WTC11 (cell line): Measurements from ENCODE around the gene KLB. TPM values are rescaled to one million over a fixed set of nuclear protein-coding genes. Genes with fewer than 3 reads are reported as not detected.

ENCODE experiments used
- ATAC-seq: fragments of 200-7000 bp; cut with Tn5 transposase; 2 replicates; pipeline ENCODE4 v1.10.0; 2021; ENCODE audit warnings: mild to moderate bottlenecking, moderate library complexity
- CTCF ChIA-PET: fragments of 300-600 bp; sonication (Branson Sonifier 250); formaldehyde crosslinking; loops from one replicate; lab custom pipeline; 2021; ENCODE audit warnings: antibody characterized with exemption; lab: Charles Lee
- POLR2A ChIA-PET: fragments of 350-600 bp; sonication (Branson Sonifier 250); formaldehyde crosslinking; loops from one replicate; lab custom pipeline; 2021; ENCODE audit warnings: antibody characterized with exemption; lab: Charles Lee
- DNase-seq: peaks from one replicate; pipeline ENCODE4 v3.0.0; 2021; ENCODE audit warnings: low spot score
- H3K27ac Mint-ChIP-seq: 2 replicates; pipeline ENCODE4 v1.8.0; 2021; ENCODE audit warnings: mixed read lengths
- H3K27me3 Mint-ChIP-seq: 2 replicates; pipeline ENCODE4 v1.8.0; 2021; ENCODE audit warnings: low read depth, mild to moderate bottlenecking, moderate library complexity, mixed read lengths
- H3K36me3 Mint-ChIP-seq: 2 replicates; pipeline ENCODE4 v1.8.0; 2021; ENCODE audit warnings: mixed read lengths
- H3K4me1 Mint-ChIP-seq: 2 replicates; pipeline ENCODE4 v1.8.0; 2022; ENCODE audit warnings: mixed read lengths
- H3K4me3 Mint-ChIP-seq: 2 replicates; pipeline ENCODE4 v1.8.0; 2021; ENCODE audit warnings: mild to moderate bottlenecking, moderate library complexity, mixed read lengths
- H3K9me3 Mint-ChIP-seq: 2 replicates; pipeline ENCODE4 v1.8.0; 2021; ENCODE audit warnings: mixed read lengths
- E2F4 ChIP-seq: sonication (generic); formaldehyde crosslinking; IDR thresholded peaks from 2 replicates; pipeline ENCODE4 v1.8.1; 2022; ENCODE audit warnings: low read depth, mild to moderate bottlenecking, moderate library complexity, missing genetic modification reagents, borderline replicate concordance
- EMX1 ChIP-seq: fragments of 250-450 bp; sonication (Bioruptor Pico); IDR thresholded peaks from 2 replicates; pipeline ENCODE4 v1.8.0; 2021; ENCODE audit warnings: mild to moderate bottlenecking
- ERG ChIP-seq: fragments of 250-450 bp; sonication (Bioruptor Pico); IDR thresholded peaks from 2 replicates; pipeline ENCODE4 v1.8.0; 2021; ENCODE audit warnings: mild to moderate bottlenecking
- FOXK1 ChIP-seq: sonication (generic); formaldehyde crosslinking; IDR thresholded peaks from 2 replicates; pipeline ENCODE4 v1.8.0; 2022; ENCODE audit warnings: mild to moderate bottlenecking, moderate library complexity, missing genetic modification reagents
- FOXP1 ChIP-seq: sonication (generic); formaldehyde crosslinking; IDR thresholded peaks from 2 replicates; pipeline ENCODE4 v1.8.0; 2022; ENCODE audit warnings: missing genetic modification reagents, mild to moderate bottlenecking, moderate library complexity, borderline replicate concordance
- FOXP4 ChIP-seq: sonication (generic); formaldehyde crosslinking; IDR thresholded peaks from 2 replicates; pipeline ENCODE4 v1.8.0; 2022; ENCODE audit warnings: mild to moderate bottlenecking, missing genetic modification reagents
- GABPB1 ChIP-seq: sonication (generic); formaldehyde crosslinking; IDR thresholded peaks from 2 replicates; pipeline ENCODE4 v1.8.1; 2023; ENCODE audit warnings: mild to moderate bottlenecking, missing genetic modification reagents
- IRF2 ChIP-seq: sonication (generic); formaldehyde crosslinking; IDR thresholded peaks from 2 replicates; pipeline ENCODE4 v1.8.0; 2022; ENCODE audit warnings: low read depth, missing genetic modification reagents, borderline replicate concordance
- MAX ChIP-seq: sonication (generic); formaldehyde crosslinking; IDR thresholded peaks from 2 replicates; pipeline ENCODE4 v1.8.0; 2022; ENCODE audit warnings: mild to moderate bottlenecking, missing genetic modification reagents
- NFE2L1 ChIP-seq: sonication (generic); formaldehyde crosslinking; IDR thresholded peaks from 2 replicates; pipeline ENCODE4 v1.8.1; 2023; ENCODE audit warnings: missing genetic modification reagents
- OVOL2 ChIP-seq: fragments of 250-450 bp; sonication (Bioruptor Pico); IDR thresholded peaks from 2 replicates; pipeline ENCODE4 v1.9.0; 2021; ENCODE audit warnings: mild to moderate bottlenecking, borderline replicate concordance
- SMAD4 ChIP-seq: sonication (generic); formaldehyde crosslinking; IDR thresholded peaks from 2 replicates; pipeline ENCODE4 v1.8.0; 2022; ENCODE audit warnings: mild to moderate bottlenecking, missing genetic modification reagents
- TP53 ChIP-seq: sonication (generic); formaldehyde crosslinking; IDR thresholded peaks from 2 replicates; pipeline ENCODE4 v1.8.1; 2023; ENCODE audit warnings: mild to moderate bottlenecking, missing genetic modification reagents
- ZNF219 ChIP-seq: sonication (generic); formaldehyde crosslinking; IDR thresholded peaks from 2 replicates; pipeline ENCODE4 v1.8.0; 2023; ENCODE audit warnings: missing genetic modification reagents, mild to moderate bottlenecking, borderline replicate concordance
- ZNF263 ChIP-seq: sonication (generic); formaldehyde crosslinking; IDR thresholded peaks from 2 replicates; pipeline ENCODE4 v1.8.1; 2022; ENCODE audit warnings: low read depth, mild to moderate bottlenecking, moderate library complexity, missing genetic modification reagents
- ZNF281 ChIP-seq: sonication (generic); formaldehyde crosslinking; IDR thresholded peaks from 2 replicates; pipeline ENCODE4 v1.8.0; 2023; ENCODE audit warnings: mild to moderate bottlenecking, missing genetic modification reagents
- ZNF396 ChIP-seq: fragments of 250-450 bp; sonication (Bioruptor Pico); IDR thresholded peaks from 2 replicates; pipeline ENCODE4 v1.8.0; 2021; ENCODE audit warnings: mild to moderate bottlenecking, moderate library complexity, borderline replicate concordance
- ZNF416 ChIP-seq: fragments of 250-450 bp; sonication (Bioruptor Pico); IDR thresholded peaks from 2 replicates; pipeline ENCODE4 v1.9.0; 2021; ENCODE audit warnings: mild to moderate bottlenecking, inconsistent platforms
- ZNF423 ChIP-seq: fragments of 250-450 bp; sonication (Bioruptor Pico); IDR thresholded peaks from 2 replicates; pipeline ENCODE4 v2.1.2; 2022; ENCODE audit warnings: mild to moderate bottlenecking, moderate library complexity
- total RNA-seq: library from RNA; stranded (reverse); gene quantifications from 3 replicates; pipeline ENCODE4 v1.2.3, GENCODE V29; 2021
- TF ChIP-seq, protein P1 (sequence below): sonication (generic); formaldehyde crosslinking; conservative IDR thresholded peaks from 2 replicates; pipeline ENCODE4 v1.8.1; 2022; ENCODE audit warnings: mild to moderate bottlenecking, missing genetic modification reagents
- TF ChIP-seq, protein P2 (sequence below): sonication (generic); formaldehyde crosslinking; IDR thresholded peaks from 2 replicates; pipeline ENCODE4 v1.8.0; 2022; ENCODE audit warnings: mild to moderate bottlenecking, missing genetic modification reagents
- TF ChIP-seq, protein P3 (sequence below): sonication (generic); formaldehyde crosslinking; conservative IDR thresholded peaks from 2 replicates; pipeline ENCODE4 v1.8.1; 2023; ENCODE audit warnings: mild to moderate bottlenecking, low read depth, missing genetic modification reagents, moderate library complexity

Gene KLB
- total RNA-seq, 1 experiment from 2014 or later, result not detected

DNA sequence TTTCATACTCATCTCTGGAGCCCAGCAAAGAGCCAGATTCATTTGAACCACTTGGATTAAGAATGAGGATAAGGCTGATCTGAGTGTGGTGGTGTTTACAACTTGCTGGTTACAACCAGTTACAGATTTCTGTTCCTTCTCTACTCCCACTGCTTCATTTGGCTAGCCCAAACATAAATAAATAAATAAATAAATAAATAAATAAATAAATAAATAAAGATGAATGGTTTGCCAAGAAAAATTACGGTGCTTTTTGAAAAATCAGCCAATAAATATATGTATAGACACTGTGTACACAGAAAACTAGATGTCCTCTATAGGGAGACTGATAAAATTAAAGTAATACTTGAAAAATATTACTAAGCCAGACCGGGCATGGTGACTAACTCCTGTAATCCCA is 34.9 kb downstream of the KLB start (continued):
- TF ChIP-seq ERG (CRISPR knock-in tag) (no peak), SMAD4 (CRISPR knock-in tag) (no peak), E2F4 (CRISPR knock-in tag) (no peak), ZNF219 (CRISPR knock-in tag) (no peak), IRF2 (CRISPR knock-in tag) (no peak), EMX1 (CRISPR knock-in tag) (no peak), NFE2L1 (no peak), FOXK1 (no peak), ZNF423 (CRISPR knock-in tag) (no peak), OVOL2 (CRISPR knock-in tag) (no peak), ZNF263 (CRISPR knock-in tag) (no peak)
- TF ChIP-seq, all 79 proteins: peak for 0

GRCh38 chr4:39442998-39443397 is 36.3 kb downstream of the KLB start:
- CTCF ChIA-PET, result no interaction called here
- ATAC-seq, result no peak
- Mint-ChIP-seq H3K27me3 (peaks cover 5% of the 10 kb centered on the region), H3K4me1 (peaks cover 14% of the 10 kb centered on the region), H3K36me3 (no peaks in the 10 kb centered on the region), H3K27ac (no peak overlapping the region; the same call in 1 of the 2 replicates), H3K4me3 (no peak overlapping the region), H3K9me3 (no peaks in the 10 kb centered on the region)
- DNase-seq, result no peak
- POLR2A ChIA-PET, result no interaction called here
- TF ChIP-seq FOXP1 (CRISPR knock-in tag) (no peak), ZNF396 (no peak), MAX (CRISPR knock-in tag) (no peak), FOXP4 (CRISPR knock-in tag) (no peak), ZNF416 (CRISPR knock-in tag) (no peak), GABPB1 (CRISPR knock-in tag) (no peak)
- TF ChIP-seq, protein P1, sequence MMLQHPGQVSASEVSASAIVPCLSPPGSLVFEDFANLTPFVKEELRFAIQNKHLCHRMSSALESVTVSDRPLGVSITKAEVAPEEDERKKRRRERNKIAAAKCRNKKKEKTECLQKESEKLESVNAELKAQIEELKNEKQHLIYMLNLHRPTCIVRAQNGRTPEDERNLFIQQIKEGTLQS, result no peak
- TF ChIP-seq, protein P2, sequence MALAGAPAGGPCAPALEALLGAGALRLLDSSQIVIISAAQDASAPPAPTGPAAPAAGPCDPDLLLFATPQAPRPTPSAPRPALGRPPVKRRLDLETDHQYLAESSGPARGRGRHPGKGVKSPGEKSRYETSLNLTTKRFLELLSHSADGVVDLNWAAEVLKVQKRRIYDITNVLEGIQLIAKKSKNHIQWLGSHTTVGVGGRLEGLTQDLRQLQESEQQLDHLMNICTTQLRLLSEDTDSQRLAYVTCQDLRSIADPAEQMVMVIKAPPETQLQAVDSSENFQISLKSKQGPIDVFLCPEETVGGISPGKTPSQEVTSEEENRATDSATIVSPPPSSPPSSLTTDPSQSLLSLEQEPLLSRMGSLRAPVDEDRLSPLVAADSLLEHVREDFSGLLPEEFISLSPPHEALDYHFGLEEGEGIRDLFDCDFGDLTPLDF (CRISPR knock-in tag), result no peak

DNA sequence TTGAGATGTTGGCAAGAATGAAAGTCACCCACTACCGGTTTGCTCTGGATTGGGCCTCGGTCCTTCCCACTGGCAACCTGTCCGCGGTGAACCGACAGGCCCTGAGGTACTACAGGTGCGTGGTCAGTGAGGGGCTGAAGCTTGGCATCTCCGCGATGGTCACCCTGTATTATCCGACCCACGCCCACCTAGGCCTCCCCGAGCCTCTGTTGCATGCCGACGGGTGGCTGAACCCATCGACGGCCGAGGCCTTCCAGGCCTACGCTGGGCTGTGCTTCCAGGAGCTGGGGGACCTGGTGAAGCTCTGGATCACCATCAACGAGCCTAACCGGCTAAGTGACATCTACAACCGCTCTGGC is 39.7 kb downstream of the KLB start:
- Mint-ChIP-seq H3K36me3 (peaks cover 10% of the 10 kb centered on the region), H3K4me3 (peak overlapping the region; percentile 75), H3K9me3 (no peaks in the 10 kb centered on the region), H3K27ac (peak overlapping the region; percentile 49; the same call in 1 of the 2 replicates), H3K4me1 (peaks cover 27% of the 10 kb centered on the region), H3K27me3 (0 out of 2 replicates have a peak, but pooled peaks cover 2% of the 10 kb centered on the region)
- DNase-seq, result no peak
- no peak for ATAC-seq
- ChIA-PET CTCF (interaction anchor here (1.5 to 1.9 kb wide), 2 partner anchors 10 to 80 kb away, joined by 5 to 11 read pairs; partner anchors contain the start of gene RFC1), POLR2A (interaction anchor here (2.0 kb wide), 1 partner anchor 11 kb away, joined by 10 read pairs; the partner anchor contains the start of genes LIAS and RPL9)
- TF ChIP-seq TP53 (CRISPR knock-in tag), result no peak
- TF ChIP-seq, protein P3, sequence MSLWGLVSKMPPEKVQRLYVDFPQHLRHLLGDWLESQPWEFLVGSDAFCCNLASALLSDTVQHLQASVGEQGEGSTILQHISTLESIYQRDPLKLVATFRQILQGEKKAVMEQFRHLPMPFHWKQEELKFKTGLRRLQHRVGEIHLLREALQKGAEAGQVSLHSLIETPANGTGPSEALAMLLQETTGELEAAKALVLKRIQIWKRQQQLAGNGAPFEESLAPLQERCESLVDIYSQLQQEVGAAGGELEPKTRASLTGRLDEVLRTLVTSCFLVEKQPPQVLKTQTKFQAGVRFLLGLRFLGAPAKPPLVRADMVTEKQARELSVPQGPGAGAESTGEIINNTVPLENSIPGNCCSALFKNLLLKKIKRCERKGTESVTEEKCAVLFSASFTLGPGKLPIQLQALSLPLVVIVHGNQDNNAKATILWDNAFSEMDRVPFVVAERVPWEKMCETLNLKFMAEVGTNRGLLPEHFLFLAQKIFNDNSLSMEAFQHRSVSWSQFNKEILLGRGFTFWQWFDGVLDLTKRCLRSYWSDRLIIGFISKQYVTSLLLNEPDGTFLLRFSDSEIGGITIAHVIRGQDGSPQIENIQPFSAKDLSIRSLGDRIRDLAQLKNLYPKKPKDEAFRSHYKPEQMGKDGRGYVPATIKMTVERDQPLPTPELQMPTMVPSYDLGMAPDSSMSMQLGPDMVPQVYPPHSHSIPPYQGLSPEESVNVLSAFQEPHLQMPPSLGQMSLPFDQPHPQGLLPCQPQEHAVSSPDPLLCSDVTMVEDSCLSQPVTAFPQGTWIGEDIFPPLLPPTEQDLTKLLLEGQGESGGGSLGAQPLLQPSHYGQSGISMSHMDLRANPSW (CRISPR knock-in tag), result no peak
- no peak for TF ChIP-seq ZNF281 (CRISPR knock-in tag)
